Breast epithelium (tissue), 3 donors: Measurements from ENCODE around the gene ABHD10.

ENCODE experiments used
- CTCF ChIP-seq, 3 donors: fragments of 450-650 bp; IDR thresholded peaks; one replicate each; pipeline ENCODE4 v1.5.1; 2016 to 2017; ENCODE audit warnings: antibody characterized with exemption in 3 of 3, mild to moderate bottlenecking in 3 of 3, moderate library complexity in 3 of 3
- POLR2A ChIP-seq: fragments of 450-650 bp; IDR thresholded peaks from one replicate; pipeline ENCODE4 v1.6.1; 2016; ENCODE audit warnings: antibody characterized with exemption, mild to moderate bottlenecking, moderate library complexity

DNA sequence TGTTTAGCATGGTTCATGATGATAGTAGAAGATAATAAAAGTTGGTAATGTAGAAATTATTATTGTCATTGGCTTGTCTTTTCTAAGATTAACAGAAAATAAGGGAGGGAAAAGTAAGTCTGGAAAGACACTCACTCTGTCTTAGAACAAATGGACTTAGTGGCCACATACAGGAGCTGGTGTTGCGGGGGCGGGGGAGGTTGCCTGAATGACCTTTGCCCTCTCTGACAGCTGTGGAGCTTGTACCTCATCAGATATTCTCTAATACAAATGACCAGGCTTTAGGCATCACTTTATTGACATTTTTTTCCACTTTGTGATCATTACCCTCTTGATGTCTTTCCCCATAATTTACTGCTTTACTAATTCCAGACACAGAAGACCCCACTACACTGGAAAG, 25.8 kb downstream of the ABHD10 start:
- TF ChIP-seq POLR2A (no peak), CTCF (IDR thresholded peaks at IDR 0.05) (no peak)
